ENCODE data around the gene ACOT7.

DNA sequence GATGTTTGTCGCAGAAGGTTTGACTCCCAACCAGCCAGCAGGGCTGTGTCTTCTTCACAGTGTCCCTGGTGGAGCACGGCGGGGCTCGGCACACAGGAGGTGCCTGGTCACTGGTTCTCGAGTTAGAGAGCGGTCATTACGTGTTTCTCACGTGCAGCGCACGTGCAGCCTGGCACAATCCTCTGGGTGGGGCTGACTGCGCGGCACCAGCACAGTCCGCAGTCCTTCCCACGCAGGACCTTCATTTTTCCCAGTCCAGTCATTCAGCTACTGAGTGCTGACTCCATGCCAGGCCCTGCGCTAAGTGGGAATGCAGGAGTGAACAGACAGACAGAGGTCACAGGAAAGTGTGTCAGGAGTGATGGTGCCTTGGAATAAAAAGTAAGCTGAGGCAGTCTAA lies 86.5 kb downstream of the ACOT7 start:
- no peak for TF ChIP-seq POLR2A (IDR thresholded peaks at IDR 0.05)
- TF ChIP-seq, protein P1, sequence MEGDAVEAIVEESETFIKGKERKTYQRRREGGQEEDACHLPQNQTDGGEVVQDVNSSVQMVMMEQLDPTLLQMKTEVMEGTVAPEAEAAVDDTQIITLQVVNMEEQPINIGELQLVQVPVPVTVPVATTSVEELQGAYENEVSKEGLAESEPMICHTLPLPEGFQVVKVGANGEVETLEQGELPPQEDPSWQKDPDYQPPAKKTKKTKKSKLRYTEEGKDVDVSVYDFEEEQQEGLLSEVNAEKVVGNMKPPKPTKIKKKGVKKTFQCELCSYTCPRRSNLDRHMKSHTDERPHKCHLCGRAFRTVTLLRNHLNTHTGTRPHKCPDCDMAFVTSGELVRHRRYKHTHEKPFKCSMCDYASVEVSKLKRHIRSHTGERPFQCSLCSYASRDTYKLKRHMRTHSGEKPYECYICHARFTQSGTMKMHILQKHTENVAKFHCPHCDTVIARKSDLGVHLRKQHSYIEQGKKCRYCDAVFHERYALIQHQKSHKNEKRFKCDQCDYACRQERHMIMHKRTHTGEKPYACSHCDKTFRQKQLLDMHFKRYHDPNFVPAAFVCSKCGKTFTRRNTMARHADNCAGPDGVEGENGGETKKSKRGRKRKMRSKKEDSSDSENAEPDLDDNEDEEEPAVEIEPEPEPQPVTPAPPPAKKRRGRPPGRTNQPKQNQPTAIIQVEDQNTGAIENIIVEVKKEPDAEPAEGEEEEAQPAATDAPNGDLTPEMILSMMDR (IDR thresholded peaks at IDR 0.05): no peak

All from lower leg skin (tissue), 3 donors.